ENCODE data around the gene GNB5.

The GNB5 gene

DNA sequence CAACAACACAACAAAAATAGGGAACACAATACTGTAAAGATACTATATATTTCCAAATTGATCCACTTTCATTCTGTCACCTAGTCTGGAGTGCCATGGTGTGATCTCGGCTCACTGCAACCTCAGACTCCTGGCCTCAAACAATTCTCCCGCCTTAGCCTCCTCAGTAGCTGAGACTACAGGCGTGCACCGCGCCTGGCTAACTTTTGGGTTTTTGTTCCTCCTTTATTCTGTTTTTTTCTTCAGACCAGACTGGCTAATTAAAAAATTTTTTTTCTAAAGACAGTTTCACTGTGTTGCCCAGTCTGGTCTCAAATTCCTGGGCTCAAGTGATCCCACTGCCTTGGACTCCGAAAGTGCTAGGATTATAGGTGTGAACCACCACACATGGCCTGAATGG, 84.0 kb downstream of the GNB5 start:
- H3K79me1 ChIP-seq (replicated peaks; ENCODE audit: low read length, poor library complexity, severe bottlenecking): no peaks in the 10 kb centered on the region
- H3K27me3 ChIP-seq (ENCODE audit: control insufficient read depth in 1 of 2, insufficient read depth in 1 of 2, low read length in 2 of 2): peaks cover 6 to 10% of the 10 kb centered on the region in 2 experiments
- H3K27ac ChIP-seq (ENCODE audit: low read length, poor library complexity, severe bottlenecking): no peak overlapping the region
- no peak overlapping the region for H2BK12ac ChIP-seq (ENCODE audit: low read length in 2 of 2)
- no peak overlapping the region for H3K4ac ChIP-seq (ENCODE audit: low read depth in 1 of 2, low read length in 2 of 2)
- H4K91ac ChIP-seq (ENCODE audit: low read length): no peak overlapping the region
- H3K4me3 ChIP-seq (ENCODE audit: insufficient read depth in 1 of 2, low read depth in 1 of 2, low read length in 2 of 2): no peak overlapping the region
- DNase-seq: no peak
- H3K18ac ChIP-seq (ENCODE audit: low read depth in 1 of 2, low read length in 2 of 2): no peak overlapping the region
- H2AK5ac ChIP-seq (ENCODE audit: low read length, severe bottlenecking): no peak overlapping the region
- H2BK120ac ChIP-seq (ENCODE audit: low read depth, low read length): no peak overlapping the region
- no peak overlapping the region for H3K9ac ChIP-seq (ENCODE audit: low read length)
- 95% methylated on average over 6 of the region's 6 CpGs for WGBS
- H3K9me3 ChIP-seq (ENCODE audit: control insufficient read depth, low read length): no peaks in the 10 kb centered on the region
- H2AFZ ChIP-seq (ENCODE audit: low read depth, low read length): no peak overlapping the region
- H3K4me1 ChIP-seq (ENCODE audit: control insufficient read depth, insufficient read depth, low read depth, low read length): peaks cover 15% of the 10 kb centered on the region
- no peak overlapping the region for H3K23ac ChIP-seq (ENCODE audit: low read length in 2 of 2)
- H4K8ac ChIP-seq (ENCODE audit: low read length): no peak overlapping the region
- H3K4me2 ChIP-seq (ENCODE audit: low read length, poor library complexity, severe bottlenecking): no peak overlapping the region
- no peak overlapping the region for H2BK5ac ChIP-seq (ENCODE audit: low read depth, low read length, poor library complexity, severe bottlenecking)
- no peak overlapping the region for H2BK15ac ChIP-seq (ENCODE audit: low read depth, poor library complexity, severe bottlenecking)
- H3K36me3 ChIP-seq (ENCODE audit: control insufficient read depth in 1 of 2, insufficient read depth in 2 of 2, low read depth in 1 of 2, low read length in 2 of 2): no peaks in the 10 kb centered on the region
- H3K14ac ChIP-seq (ENCODE audit: low read length in 2 of 2): no peak overlapping the region

DNA sequence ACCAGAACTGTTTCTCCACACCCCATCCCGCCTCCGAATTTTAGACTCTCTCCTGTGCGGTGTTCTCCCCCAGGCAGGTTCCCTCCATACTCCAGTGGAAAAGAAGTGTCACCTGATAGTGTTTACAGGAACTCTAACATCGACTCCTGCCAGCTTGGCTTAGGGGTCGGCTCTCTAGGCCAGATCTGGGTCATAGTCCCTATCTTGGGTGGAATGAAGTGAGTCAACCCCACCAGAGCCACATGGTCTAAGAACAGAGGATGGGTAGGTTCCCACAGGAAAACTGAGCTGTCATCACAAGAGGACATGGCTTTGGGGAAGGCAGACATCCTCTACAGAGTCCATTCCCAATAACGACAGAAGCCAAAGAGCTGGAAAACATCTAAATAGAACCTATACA, 84.6 kb downstream of the GNB5 start:
- Histone ChIP-seq H3K18ac (ENCODE audit: low read depth in 1 of 2, low read length in 2 of 2) (peak overlapping the region in 1 of 2 experiments; percentile 0), H3K27ac (ENCODE audit: low read length, poor library complexity, severe bottlenecking) (no peak overlapping the region)
- 86% methylated on average over 6 of the region's 6 CpGs for WGBS

DNA sequence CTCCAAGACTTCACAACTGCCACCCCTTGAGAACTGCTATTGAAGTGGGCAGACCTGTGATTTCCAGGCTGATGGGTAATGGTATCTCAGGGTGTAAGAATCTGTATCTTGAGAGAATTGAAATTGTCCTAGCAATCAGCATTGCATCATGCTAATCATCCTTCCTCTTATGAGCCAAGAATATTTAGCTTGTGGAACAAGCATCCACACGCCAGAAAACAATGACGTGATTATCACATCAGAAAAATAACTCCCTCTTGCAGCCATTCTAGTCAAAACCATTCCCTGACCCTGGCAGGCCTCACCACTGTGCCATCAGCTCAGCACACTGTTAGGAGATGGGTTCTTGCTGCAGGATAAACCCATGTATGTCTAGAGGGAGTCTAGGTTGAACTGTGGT, 85.3 kb downstream of the GNB5 start:
- Histone ChIP-seq H2AK5ac (ENCODE audit: low read length, severe bottlenecking) (no peak overlapping the region), H2BK5ac (ENCODE audit: low read depth, low read length, poor library complexity, severe bottlenecking) (no peak overlapping the region), H3K27ac (ENCODE audit: low read length, poor library complexity, severe bottlenecking) (no peak overlapping the region), H3K4me1 (ENCODE audit: control insufficient read depth, insufficient read depth, low read depth, low read length) (peaks cover 20% of the 10 kb centered on the region), H3K79me1 (replicated peaks; ENCODE audit: low read length, poor library complexity, severe bottlenecking) (no peaks in the 10 kb centered on the region), H3K14ac (ENCODE audit: low read length in 2 of 2) (no peak overlapping the region), H2BK12ac (ENCODE audit: low read length in 2 of 2) (no peak overlapping the region), H3K23ac (ENCODE audit: low read length in 2 of 2) (no peak overlapping the region), H3K4ac (ENCODE audit: low read depth in 1 of 2, low read length in 2 of 2) (no peak overlapping the region), H2BK15ac (ENCODE audit: low read depth, poor library complexity, severe bottlenecking) (no peak overlapping the region), H3K9ac (ENCODE audit: low read length) (no peak overlapping the region), H4K91ac (ENCODE audit: low read length) (no peak overlapping the region), H2AFZ (ENCODE audit: low read depth, low read length) (no peak overlapping the region), H3K9me3 (ENCODE audit: control insufficient read depth, low read length) (no peaks in the 10 kb centered on the region), H3K27me3 (ENCODE audit: control insufficient read depth in 1 of 2, insufficient read depth in 1 of 2, low read length in 2 of 2) (peaks cover 0 to 6% of the 10 kb centered on the region in 2 experiments), H3K18ac (ENCODE audit: low read depth in 1 of 2, low read length in 2 of 2) (no peak overlapping the region), H3K4me2 (ENCODE audit: low read length, poor library complexity, severe bottlenecking) (no peak overlapping the region), H3K36me3 (ENCODE audit: control insufficient read depth in 1 of 2, insufficient read depth in 2 of 2, low read depth in 1 of 2, low read length in 2 of 2) (no peaks in the 10 kb centered on the region), H3K4me3 (ENCODE audit: insufficient read depth in 1 of 2, low read depth in 1 of 2, low read length in 2 of 2) (no peak overlapping the region), H2BK120ac (ENCODE audit: low read depth, low read length) (no peak overlapping the region), H4K8ac (ENCODE audit: low read length) (no peak overlapping the region)
- no peak for DNase-seq
- WGBS: 97% methylated on average over 2 of the region's 2 CpGs

More for the DNA sequence above, 84.6 kb downstream of the GNB5 start:
- no peak overlapping the region for H3K9ac ChIP-seq (ENCODE audit: low read length)
- no peak overlapping the region for H2BK15ac ChIP-seq (ENCODE audit: low read depth, poor library complexity, severe bottlenecking)
- H3K27me3 ChIP-seq (ENCODE audit: control insufficient read depth in 1 of 2, insufficient read depth in 1 of 2, low read length in 2 of 2): peaks cover 4 to 6% of the 10 kb centered on the region in 2 experiments
- no peak overlapping the region for H3K4ac ChIP-seq (ENCODE audit: low read depth in 1 of 2, low read length in 2 of 2)
- no peak overlapping the region for H4K91ac ChIP-seq (ENCODE audit: low read length)
- H2BK5ac ChIP-seq (ENCODE audit: low read depth, low read length, poor library complexity, severe bottlenecking): no peak overlapping the region
- no peak overlapping the region for H3K4me3 ChIP-seq (ENCODE audit: insufficient read depth in 1 of 2, low read depth in 1 of 2, low read length in 2 of 2)
- H2BK12ac ChIP-seq (ENCODE audit: low read length in 2 of 2): peak overlapping the region in 1 of 2 experiments; percentile 4
- no peak overlapping the region for H2AFZ ChIP-seq (ENCODE audit: low read depth, low read length)
- no peak overlapping the region for H3K14ac ChIP-seq (ENCODE audit: low read length in 2 of 2)
- no peaks in the 10 kb centered on the region for H3K9me3 ChIP-seq (ENCODE audit: control insufficient read depth, low read length)
- H3K4me1 ChIP-seq (ENCODE audit: control insufficient read depth, insufficient read depth, low read depth, low read length): peaks cover 17% of the 10 kb centered on the region
- H4K8ac ChIP-seq (ENCODE audit: low read length): no peak overlapping the region
- H3K79me1 ChIP-seq (replicated peaks; ENCODE audit: low read length, poor library complexity, severe bottlenecking): no peaks in the 10 kb centered on the region
- H3K36me3 ChIP-seq (ENCODE audit: control insufficient read depth in 1 of 2, insufficient read depth in 2 of 2, low read depth in 1 of 2, low read length in 2 of 2): no peaks in the 10 kb centered on the region
- no peak overlapping the region for H2BK120ac ChIP-seq (ENCODE audit: low read depth, low read length)
- no peak overlapping the region for H2AK5ac ChIP-seq (ENCODE audit: low read length, severe bottlenecking)
- H3K4me2 ChIP-seq (ENCODE audit: low read length, poor library complexity, severe bottlenecking): no peak overlapping the region
- no peak for DNase-seq
- no peak overlapping the region for H3K23ac ChIP-seq (ENCODE audit: low read length in 2 of 2)

DNA sequence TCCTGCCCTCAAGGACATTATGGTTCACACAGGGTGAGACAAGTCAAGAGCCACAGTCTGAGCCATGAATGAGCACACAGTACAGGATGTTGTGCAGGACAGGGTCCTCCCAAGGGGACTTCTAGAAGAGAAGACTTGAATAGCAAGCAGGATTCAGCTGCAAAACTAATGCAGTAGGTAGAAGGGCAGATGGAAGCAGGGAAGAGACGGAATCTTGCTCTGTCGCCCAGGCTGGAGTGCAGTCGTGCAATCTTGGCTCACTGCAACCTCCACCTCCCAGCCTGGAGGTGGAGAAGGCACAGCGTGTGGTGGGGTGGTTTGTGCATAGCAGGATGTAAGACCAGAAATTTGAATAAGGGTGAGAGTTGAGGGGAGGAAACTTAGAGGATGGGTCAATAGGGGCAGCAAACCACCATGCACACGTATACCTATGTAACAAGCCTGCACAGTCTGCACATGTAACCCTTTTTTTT, 86.6 kb downstream of the GNB5 start:
- no peak for DNase-seq
- Histone ChIP-seq H2BK15ac (ENCODE audit: low read depth, poor library complexity, severe bottlenecking) (no peak overlapping the region), H3K4me2 (ENCODE audit: low read length, poor library complexity, severe bottlenecking) (no peak overlapping the region), H3K9me3 (ENCODE audit: control insufficient read depth, low read length) (no peaks in the 10 kb centered on the region), H3K4me1 (ENCODE audit: control insufficient read depth, insufficient read depth, low read depth, low read length) (peaks cover 24% of the 10 kb centered on the region), H2AK5ac (ENCODE audit: low read length, severe bottlenecking) (peak overlapping the region; percentile 40), H2BK120ac (ENCODE audit: low read depth, low read length) (no peak overlapping the region), H3K9ac (ENCODE audit: low read length) (no peak overlapping the region), H3K14ac (ENCODE audit: low read length in 2 of 2) (no peak overlapping the region), H4K91ac (ENCODE audit: low read length) (peak overlapping the region; percentile 25), H3K23ac (ENCODE audit: low read length in 2 of 2) (no peak overlapping the region), H2BK12ac (ENCODE audit: low read length in 2 of 2) (peak overlapping the region; percentile 9 to 86), H3K4ac (ENCODE audit: low read depth in 1 of 2, low read length in 2 of 2) (peak overlapping the region in 1 of 2 experiments; percentile 29), H3K27me3 (ENCODE audit: control insufficient read depth in 1 of 2, insufficient read depth in 1 of 2, low read length in 2 of 2) (peaks cover 0 to 2% of the 10 kb centered on the region in 2 experiments), H2AFZ (ENCODE audit: low read depth, low read length) (no peak overlapping the region), H4K8ac (ENCODE audit: low read length) (peak overlapping the region; percentile 5), H3K36me3 (ENCODE audit: control insufficient read depth in 1 of 2, insufficient read depth in 2 of 2, low read depth in 1 of 2, low read length in 2 of 2) (no peaks in the 10 kb centered on the region), H3K79me1 (replicated peaks; ENCODE audit: low read length, poor library complexity, severe bottlenecking) (no peaks in the 10 kb centered on the region), H3K18ac (ENCODE audit: low read depth in 1 of 2, low read length in 2 of 2) (peak overlapping the region; percentile 44 to 58), H3K4me3 (ENCODE audit: insufficient read depth in 1 of 2, low read depth in 1 of 2, low read length in 2 of 2) (no peak overlapping the region), H2BK5ac (ENCODE audit: low read depth, low read length, poor library complexity, severe bottlenecking) (no peak overlapping the region), H3K27ac (ENCODE audit: low read length, poor library complexity, severe bottlenecking) (no peak overlapping the region)
- 98% methylated on average over 4 of the region's 5 CpGs for WGBS
